ENCODE data around the gene PRDM5.

DNA sequence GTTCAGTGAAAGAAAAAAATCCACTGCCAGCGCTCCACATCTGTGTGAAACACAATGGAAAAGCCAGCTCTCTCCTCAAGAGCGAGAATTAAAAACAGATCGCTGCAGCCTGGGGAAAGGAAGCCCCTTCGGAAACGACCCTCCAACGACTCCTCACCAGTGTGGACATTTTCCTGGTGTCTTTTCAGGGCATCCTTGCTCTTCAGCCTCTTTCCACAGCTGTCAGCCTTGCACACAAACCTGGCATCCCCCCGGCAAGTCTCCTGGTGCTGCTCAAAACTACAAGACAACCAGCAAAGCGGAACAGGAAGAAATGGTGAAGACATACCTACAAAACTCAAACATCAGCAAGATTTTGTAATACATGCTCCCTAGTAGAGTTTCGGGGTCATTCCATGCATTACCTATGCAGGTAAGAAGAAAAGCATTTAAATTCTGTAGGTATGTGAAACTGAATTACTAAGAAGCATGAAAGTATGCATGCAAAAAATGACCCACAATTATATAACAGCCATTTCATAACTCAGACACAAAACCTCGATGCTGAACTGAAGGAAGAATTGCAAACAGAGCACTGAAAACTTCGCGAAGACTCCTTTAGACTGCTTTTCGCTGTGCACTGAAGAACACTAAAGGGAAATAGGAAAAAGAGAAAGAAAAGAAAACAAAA, 106.1 kb downstream of the PRDM5 start:
- TF ChIP-seq POLR2A (IDR thresholded peaks at IDR 0.05) (no peak), POLR2AphosphoS5 (IDR thresholded peaks at IDR 0.05) (no peak)
- TF ChIP-seq, protein P1, sequence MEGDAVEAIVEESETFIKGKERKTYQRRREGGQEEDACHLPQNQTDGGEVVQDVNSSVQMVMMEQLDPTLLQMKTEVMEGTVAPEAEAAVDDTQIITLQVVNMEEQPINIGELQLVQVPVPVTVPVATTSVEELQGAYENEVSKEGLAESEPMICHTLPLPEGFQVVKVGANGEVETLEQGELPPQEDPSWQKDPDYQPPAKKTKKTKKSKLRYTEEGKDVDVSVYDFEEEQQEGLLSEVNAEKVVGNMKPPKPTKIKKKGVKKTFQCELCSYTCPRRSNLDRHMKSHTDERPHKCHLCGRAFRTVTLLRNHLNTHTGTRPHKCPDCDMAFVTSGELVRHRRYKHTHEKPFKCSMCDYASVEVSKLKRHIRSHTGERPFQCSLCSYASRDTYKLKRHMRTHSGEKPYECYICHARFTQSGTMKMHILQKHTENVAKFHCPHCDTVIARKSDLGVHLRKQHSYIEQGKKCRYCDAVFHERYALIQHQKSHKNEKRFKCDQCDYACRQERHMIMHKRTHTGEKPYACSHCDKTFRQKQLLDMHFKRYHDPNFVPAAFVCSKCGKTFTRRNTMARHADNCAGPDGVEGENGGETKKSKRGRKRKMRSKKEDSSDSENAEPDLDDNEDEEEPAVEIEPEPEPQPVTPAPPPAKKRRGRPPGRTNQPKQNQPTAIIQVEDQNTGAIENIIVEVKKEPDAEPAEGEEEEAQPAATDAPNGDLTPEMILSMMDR (IDR thresholded peaks at IDR 0.05), result no peak
